Natural killer cell (primary cell): ENCODE measurements around the gene TEAD4. TPM values are rescaled to one million over a fixed set of nuclear protein-coding genes. Genes with fewer than 3 reads are reported as not detected.

Experiments used
- ATAC-seq, 3 donors: fragments of 150-1000 bp in 2 of 3; fragments of 200-7000 bp in 1 of 3; cut with Tn5 transposase; 1 replicate in 1 of 3; 2 replicates in 2 of 3; pipeline ENCODE4 v1.10.0; 2021; ENCODE audit warnings: mild to moderate bottlenecking in 2 of 3, moderate library complexity in 2 of 3
- DNase-seq, 2 donors: peaks; one replicate each; pipeline versions ENCODE4 v3.0.0 to v3.0.0-alpha.2; 2013 to 2021; ENCODE audit warnings: mixed read lengths in 1 of 2
- H3K27ac ChIP-seq: one replicate; pipeline ENCODE4 v1.5.1; 2013; ENCODE audit warnings: mild to moderate bottlenecking, low read length
- H3K27me3 ChIP-seq: one replicate; pipeline ENCODE4 v1.6.1; 2013; ENCODE audit warnings: low read length; ENCODE audit not compliant: control insufficient read depth, insufficient read depth
- H3K36me3 ChIP-seq: one replicate; pipeline ENCODE4 v1.6.1; 2013; ENCODE audit warnings: low read length; ENCODE audit not compliant: control insufficient read depth, insufficient read depth
- H3K4me1 ChIP-seq: one replicate; pipeline ENCODE4 v1.6.1; 2013; ENCODE audit warnings: low read length; ENCODE audit not compliant: control insufficient read depth, insufficient read depth
- H3K4me3 ChIP-seq: one replicate; pipeline ENCODE4 v1.5.1; 2013; ENCODE audit warnings: low read length
- H3K9me3 ChIP-seq: one replicate; pipeline ENCODE4 v1.6.1; 2013; ENCODE audit warnings: low read length; ENCODE audit not compliant: control insufficient read depth, insufficient read depth
- H3K27ac Mint-ChIP-seq, 2 donors: one replicate each; pipeline ENCODE4 v1.8.0; 2022; ENCODE audit warnings: mild to moderate bottlenecking in 2 of 2, mixed read lengths in 2 of 2, moderate library complexity in 1 of 2
- H3K27me3 Mint-ChIP-seq, 2 donors: one replicate each; pipeline ENCODE4 v1.8.0; 2022; ENCODE audit warnings: low read depth in 2 of 2, mixed read lengths in 2 of 2
- H3K36me3 Mint-ChIP-seq: one replicate; pipeline ENCODE4 v1.8.0; 2022; ENCODE audit warnings: mixed read lengths
- H3K4me1 Mint-ChIP-seq, 2 donors: one replicate each; pipeline ENCODE4 v1.8.0; 2022; ENCODE audit warnings: mixed read lengths in 2 of 2
- H3K4me3 Mint-ChIP-seq: one replicate; pipeline ENCODE4 v1.8.0; 2022; ENCODE audit warnings: mild to moderate bottlenecking, moderate library complexity, mixed read lengths
- H3K9me3 Mint-ChIP-seq, 2 donors: one replicate each; pipeline ENCODE4 v1.8.0; 2022; ENCODE audit warnings: mixed read lengths in 2 of 2
- CTCF ChIP-seq: fragments of 200-600 bp; IDR thresholded peaks from one replicate; pipeline ENCODE4 v1.8.0; 2022; ENCODE audit warnings: antibody characterized with exemption
- WGBS: methylation state at CpG from one replicate; pipeline ENCODE4 v1.1.7; 2013; ENCODE audit warnings: missing lambda C conversion rate; ENCODE audit not compliant: insufficient coverage; 5-methylcytosine and 5-hydroxymethylcytosine counted together
- intact Hi-C: fragments of 100-400 bp; cut with micrococcal nuclease; formaldehyde crosslinking; loops from one replicate; pipeline ENCODE4 v1.14.2; 2022
- total RNA-seq, 4 donors: library from RNA; stranded (reverse); fragments of 120-200 nt in 1 of 4; gene quantifications; one replicate each; pipeline versions ENCODE4 v1.2.3 to v1.2.4, GENCODE V29; 2013 to 2022

TEAD4 gene
- total RNA-seq, 3 donors from 2014 or later (not counting 1 experiment from before 2014, with no cell fraction given) = not detected

GRCh38 chr12:2923057-2923456 lies 36.1 kb upstream of the TEAD4 start:
- H3K27me3 ChIP-seq = no peaks in the 10 kb centered on the region
- Mint-ChIP-seq H3K4me1 (no peaks in the 10 kb centered on the region), H3K4me3 (no peak overlapping the region), H3K36me3 (no peaks in the 10 kb centered on the region), H3K27me3 (no peaks in the 10 kb centered on the region), H3K27ac (no peak overlapping the region), H3K9me3 (no peaks in the 10 kb centered on the region)
- H3K36me3 ChIP-seq = peaks cover 7% of the 10 kb centered on the region
- intact Hi-C loops = no loop called here
- no peak for DNase-seq
- no peaks in the 10 kb centered on the region for H3K4me1 ChIP-seq
- H3K9me3 ChIP-seq = no peaks in the 10 kb centered on the region
- TF ChIP-seq CTCF = no peak
- H3K27ac ChIP-seq = no peak overlapping the region
- 96% methylated on average over 9 of the region's 9 CpGs for WGBS
- no peak for ATAC-seq
- H3K4me3 ChIP-seq = no peak overlapping the region

- 99% methylated on average over 3 of the region's 3 CpGs for WGBS
- no peak overlapping the region for H3K4me3 Mint-ChIP-seq
- Histone ChIP-seq H3K27ac (no peak overlapping the region), H3K9me3 (no peaks in the 10 kb centered on the region), H3K36me3 (peaks cover 7% of the 10 kb centered on the region), H3K27me3 (no peaks in the 10 kb centered on the region), H3K4me1 (no peaks in the 10 kb centered on the region), H3K4me3 (no peak overlapping the region)
- H3K27me3 Mint-ChIP-seq = no peaks in the 10 kb centered on the region
- H3K27ac Mint-ChIP-seq = no peak overlapping the region
- ATAC-seq (no peak), DNase-seq (no peak)
- no peaks in the 10 kb centered on the region for H3K4me1 Mint-ChIP-seq
- H3K9me3 Mint-ChIP-seq = no peaks in the 10 kb centered on the region
- TF ChIP-seq CTCF = no peak
- H3K36me3 Mint-ChIP-seq = no peaks in the 10 kb centered on the region
- intact Hi-C loops = no loop called here
Measured at GRCh38 chr12:2924019-2924418, 35.2 kb upstream of the TEAD4 start.

GRCh38 chr12:2925322-2925995 lies 33.7 kb upstream of the TEAD4 start:
- WGBS = 89% methylated on average over 6 of the region's 6 CpGs
- H3K4me1 Mint-ChIP-seq = no peaks in the 10 kb centered on the region
- intact Hi-C loops = no loop called here

More at GRCh38 chr12:2925322-2925995, 33.7 kb upstream of the TEAD4 start:
- no peak for DNase-seq
- Histone ChIP-seq H3K9me3 (no peaks in the 10 kb centered on the region), H3K27ac (no peak overlapping the region), H3K27me3 (no peaks in the 10 kb centered on the region), H3K4me3 (no peak overlapping the region), H3K36me3 (peaks cover 9% of the 10 kb centered on the region), H3K4me1 (no peaks in the 10 kb centered on the region)
- H3K27ac Mint-ChIP-seq = no peak overlapping the region
- no peaks in the 10 kb centered on the region for H3K27me3 Mint-ChIP-seq
- no peak for TF ChIP-seq CTCF
- no peaks in the 10 kb centered on the region for H3K9me3 Mint-ChIP-seq
- ATAC-seq = no peak
- H3K4me3 Mint-ChIP-seq = no peak overlapping the region
- H3K36me3 Mint-ChIP-seq = no peaks in the 10 kb centered on the region
